Fibroblast of the conjunctiva (primary cell): Measurements from ENCODE around the gene TNP2.

ENCODE experiments used
- DNase-seq: peaks from one replicate; pipeline ENCODE4 v3.0.0-alpha.2; 2010; ENCODE audit warnings: low read depth

Gene TNP2

GRCh38 chr16:11240636-11241473 is 28.3 kb downstream of the TNP2 start:
- DNase-seq: no peak

DNA sequence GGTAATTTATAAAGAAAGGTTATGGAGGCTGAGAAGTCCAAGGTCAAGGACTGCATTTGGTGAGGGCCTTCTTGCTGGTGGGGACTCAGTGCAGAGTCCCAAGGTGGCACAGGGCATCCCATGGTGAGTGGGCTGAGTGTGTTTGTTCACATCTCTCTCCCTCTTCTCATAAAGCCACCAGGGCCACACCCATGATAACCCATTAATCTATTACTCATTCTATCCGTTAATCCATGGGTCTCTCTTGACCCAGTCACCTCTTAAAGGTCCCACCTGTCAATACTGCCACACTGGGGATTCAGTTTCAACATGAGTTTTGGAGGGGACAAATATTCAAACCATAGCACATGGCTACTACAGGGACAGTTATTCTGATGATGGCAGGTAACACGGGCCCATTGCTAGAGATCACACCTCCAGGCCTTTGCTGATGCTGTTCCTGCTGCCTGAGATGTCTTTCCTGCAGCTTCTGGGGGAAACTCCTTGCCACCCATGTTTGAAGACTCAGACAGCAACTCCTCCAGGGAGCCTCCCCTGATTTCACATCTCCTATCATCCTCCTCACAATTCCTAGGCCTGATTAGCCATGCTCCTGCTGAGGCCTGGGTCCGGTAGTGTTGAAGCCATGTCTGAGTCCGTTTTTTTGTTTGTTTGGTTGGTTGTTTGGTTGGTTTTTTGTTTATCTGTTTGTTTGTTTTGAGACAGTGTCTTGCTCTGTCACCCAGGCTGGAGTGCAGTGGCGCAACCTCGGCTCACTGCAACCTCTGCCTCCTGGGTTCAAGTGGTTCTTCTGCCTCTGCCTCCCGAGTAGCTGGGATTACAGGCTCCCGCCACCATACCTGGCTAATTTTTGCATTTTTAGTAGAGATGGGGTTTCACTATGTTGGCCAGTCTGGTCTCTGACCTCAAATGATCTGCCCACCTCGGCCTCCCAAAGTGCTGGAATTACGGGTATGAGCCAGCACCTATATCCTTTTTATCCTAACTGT is 29.2 kb downstream of the TNP2 start:
- no peak for DNase-seq

GRCh38 chr16:11238272-11239202 is 30.6 kb downstream of the TNP2 start:
- DNase-seq: no peak

- no peak for DNase-seq
These were observed 32.5 kb downstream of the TNP2 start for GRCh38 chr16:11236461-11237254.

DNA sequence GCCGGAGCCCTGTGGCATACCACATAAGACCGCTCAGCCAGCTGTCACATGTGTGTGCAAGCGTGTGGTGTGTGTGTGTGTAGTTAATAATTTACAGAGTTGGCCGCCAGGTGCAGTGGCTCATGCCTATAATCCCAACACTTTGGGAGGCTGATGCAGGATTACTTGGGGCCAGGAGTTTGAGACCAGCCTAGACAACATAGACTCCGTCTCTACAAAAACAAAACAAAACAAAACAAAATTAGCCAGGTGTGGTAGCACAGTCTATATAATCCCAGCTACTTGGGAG is 33.5 kb downstream of the TNP2 start:
- DNase-seq: no peak

DNA sequence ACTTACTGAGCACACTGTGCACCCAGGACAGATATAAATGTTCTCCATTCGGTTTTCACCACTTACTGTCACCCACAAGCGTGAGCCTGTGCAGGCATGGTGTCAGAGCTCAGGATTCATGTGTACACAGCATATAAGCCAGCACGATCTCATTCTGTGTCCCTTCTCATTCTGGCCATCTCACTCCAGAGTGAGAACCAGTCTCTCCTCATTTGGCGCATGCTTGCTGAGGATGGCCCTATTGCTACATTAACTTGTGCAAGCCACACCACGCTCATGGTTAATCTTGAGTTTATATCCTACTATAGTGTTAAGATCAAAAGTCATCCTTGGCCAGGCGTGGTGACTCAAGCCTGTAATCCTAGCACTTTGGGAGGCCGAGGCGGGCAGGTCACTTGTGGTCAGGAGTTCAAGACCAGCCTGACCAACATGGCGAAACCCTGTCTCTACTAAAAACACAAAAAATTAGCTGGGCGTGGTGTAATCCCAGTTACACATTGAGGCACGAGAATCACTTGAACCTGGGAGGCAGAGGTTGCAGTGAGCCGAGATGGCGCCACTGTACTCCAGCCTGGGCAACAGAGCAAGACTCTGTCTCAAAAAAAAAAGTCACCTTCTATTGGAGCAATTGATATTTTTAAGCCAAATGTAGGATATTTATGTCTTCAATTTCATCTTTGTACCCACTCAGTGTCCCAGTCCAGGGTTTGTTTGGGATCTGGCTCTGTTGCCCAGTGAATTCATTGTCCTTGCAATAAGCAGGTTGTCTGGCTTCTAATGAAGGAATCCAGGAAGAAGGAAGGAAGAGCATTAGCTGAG is 34.0 kb downstream of the TNP2 start:
- DNase-seq: no peak

DNA sequence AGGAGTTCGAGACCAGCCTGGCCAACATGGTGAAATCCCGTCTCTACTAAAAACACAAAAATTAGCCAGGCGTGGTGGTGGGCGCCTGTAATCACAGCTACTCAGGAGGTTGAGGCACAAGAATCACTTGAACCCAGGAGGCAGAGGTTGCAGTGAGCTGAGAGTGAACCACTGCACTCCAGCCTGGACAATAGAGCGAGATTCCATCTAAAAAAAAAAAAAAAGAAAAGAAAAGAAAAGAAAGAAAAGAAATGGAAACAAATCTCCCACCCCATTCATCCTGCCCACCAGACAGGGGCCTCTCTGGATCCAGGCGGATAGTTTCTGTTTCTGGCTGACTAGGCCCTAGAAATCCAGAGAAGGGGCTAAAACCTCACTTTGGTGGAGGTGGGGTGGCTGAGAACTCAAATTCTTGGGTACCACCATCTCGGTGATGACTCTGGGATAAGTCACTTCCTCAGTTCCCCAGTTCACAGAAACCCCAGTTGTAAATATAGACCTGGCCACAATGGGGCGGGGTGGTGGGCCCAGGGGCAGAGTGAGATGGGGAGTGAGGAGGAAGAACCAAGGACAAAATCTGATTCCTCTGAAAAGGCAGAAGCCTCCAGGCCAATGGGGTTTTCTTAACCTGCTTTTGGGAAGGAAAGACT is 35.3 kb downstream of the TNP2 start:
- DNase-seq: no peak

DNA sequence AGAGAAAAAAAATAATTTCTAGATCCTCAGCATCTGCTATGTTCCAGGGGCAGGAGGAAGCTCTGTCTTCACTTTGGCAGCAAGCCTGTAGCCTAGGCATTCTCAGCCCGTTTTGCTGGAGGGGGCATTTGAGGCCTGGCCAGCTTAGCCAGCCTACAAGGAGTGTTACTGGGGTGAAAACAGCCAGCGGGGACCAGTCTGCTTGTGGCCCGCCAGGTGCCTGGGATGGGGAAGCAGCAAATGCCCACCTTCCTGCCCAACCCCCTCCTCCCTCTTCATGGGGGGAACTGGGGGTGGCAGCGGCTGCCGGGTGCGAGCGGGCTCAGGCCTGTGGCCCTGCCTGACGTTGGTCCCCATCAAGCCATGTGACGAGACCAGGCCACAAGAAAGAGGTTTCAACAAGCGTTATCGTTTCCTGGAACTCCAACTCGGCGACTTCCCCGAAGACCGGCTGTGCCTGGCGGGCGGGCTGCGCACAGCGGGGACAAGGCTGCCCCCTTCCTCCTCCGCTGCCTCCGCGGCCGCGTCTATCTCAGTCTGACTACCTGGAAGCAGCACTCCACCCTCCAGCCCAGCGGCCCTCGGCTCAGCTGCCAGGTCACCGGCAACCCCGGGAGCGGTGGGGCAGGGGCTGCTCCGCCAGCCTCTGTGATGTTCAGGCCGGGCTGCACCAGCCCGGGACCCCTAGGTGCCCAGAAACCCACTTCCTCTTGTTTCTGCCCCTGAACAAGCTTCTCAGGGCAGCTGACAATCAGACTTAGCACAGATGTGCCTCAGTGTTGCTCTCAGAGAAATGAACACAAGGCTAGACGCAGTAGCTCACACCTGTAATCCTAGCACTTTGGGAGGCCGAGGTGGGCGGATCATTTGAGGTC is 36.0 kb downstream of the TNP2 start:
- DNase-seq: no peak

- no peak for DNase-seq
These were observed 36.7 kb downstream of the TNP2 start for GRCh38 chr16:11232302-11232851.

GRCh38 chr16:11231367-11231970 is 37.7 kb downstream of the TNP2 start:
- DNase-seq: no peak

DNA sequence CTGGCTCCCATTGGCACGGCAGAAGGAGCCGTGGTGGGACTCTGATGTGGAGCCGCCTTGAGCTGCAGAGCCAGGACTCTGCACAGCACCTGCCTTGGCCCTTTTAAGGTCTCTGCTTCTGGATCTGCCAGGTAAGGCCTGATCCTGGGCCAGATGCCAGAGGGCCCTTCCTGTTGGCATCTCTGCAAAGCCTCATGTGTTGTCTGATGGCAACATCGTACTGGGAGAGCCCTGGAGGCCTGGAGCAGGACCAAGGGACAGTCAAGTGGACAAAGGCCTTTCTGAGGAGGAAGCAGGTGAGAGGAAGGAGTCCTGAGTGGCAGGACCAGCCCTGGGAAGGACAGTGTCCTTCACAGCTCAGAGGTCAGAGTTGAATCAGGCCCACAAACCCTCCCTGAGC is 39.2 kb downstream of the TNP2 start:
- DNase-seq: no peak

GRCh38 chr16:11229432-11229831 is 39.7 kb downstream of the TNP2 start:
- DNase-seq: no peak

- no peak for DNase-seq
These were observed 43.2 kb downstream of the TNP2 start for GRCh38 chr16:11225677-11226549.

- DNase-seq: no peak
These were observed 44.0 kb downstream of the TNP2 start for GRCh38 chr16:11224894-11225676.

GRCh38 chr16:11224096-11224893 is 44.8 kb downstream of the TNP2 start:
- no peak for DNase-seq
